HG02938 (cell line): Measurements from ENCODE around the gene VPS4A.

Source experiments
- ATAC-seq: cut with Tn5 transposase; IDR thresholded peaks from one replicate; pipeline ENCODE4 v1.9.1; 2021; ENCODE audit warnings: mild to moderate bottlenecking, moderate library complexity; ENCODE audit not compliant: unreplicated experiment

VPS4A gene

GRCh38 chr16:69363281-69363717 lies 52.1 kb downstream of the VPS4A start:
- no peak for ATAC-seq

GRCh38 chr16:69364088-69364487 lies 52.9 kb downstream of the VPS4A start:
- ATAC-seq, result no peak

- no peak for ATAC-seq
Observed at GRCh38 chr16:69365901-69366300, 54.8 kb downstream of the VPS4A start.

- ATAC-seq, result no peak
Observed at GRCh38 chr16:69366431-69366830, 55.3 kb downstream of the VPS4A start.

- no peak for ATAC-seq
Observed at GRCh38 chr16:69367980-69368379, 56.8 kb downstream of the VPS4A start.

- no peak for ATAC-seq
Observed at GRCh38 chr16:69368866-69369265, 57.7 kb downstream of the VPS4A start.

- ATAC-seq, result no peak
Observed at GRCh38 chr16:69371564-69371963, 60.4 kb downstream of the VPS4A start.

GRCh38 chr16:69373019-69373418 lies 61.9 kb downstream of the VPS4A start:
- ATAC-seq, result no peak
